IMR-90 (cell line): ENCODE measurements around the gene CITED4. TPM values are rescaled to one million over a fixed set of nuclear protein-coding genes. Genes with fewer than 3 reads are reported as not detected.

Experiments used
- ATAC-seq: fragments of 200-7000 bp; cut with Tn5 transposase; 2 replicates; pipeline ENCODE4 v1.9.1; 2020; ENCODE audit warnings: low read depth, mild to moderate bottlenecking, moderate library complexity
- BruUV-seq: library from RNA; stranded (reverse); fragments of 400-500 nt; replicated peaks from 2 replicates; lab custom pipeline; 2021; lab: Mats Ljungman, UMichigan
- CTCF ChIA-PET: fragments of 300-600 bp; formaldehyde crosslinking; extraction: SDS; loops from one replicate; lab custom pipeline; 2021; ENCODE audit warnings: antibody characterized with exemption; lab: Yijun Ruan, JAX
- POLR2A ChIA-PET: fragments of 300-600 bp; sonication (Branson Sonifier 250); formaldehyde crosslinking; loops from one replicate; lab custom pipeline; 2022; ENCODE audit warnings: antibody characterized with exemption; ENCODE audit not compliant: unreplicated experiment; lab: Charles Lee
- DNase-seq: peaks from one replicate; pipeline ENCODE4 v3.0.0; 2013
- H2AFZ ChIP-seq: replicated peaks from 2 replicates; pipeline ENCODE3; 2013; ENCODE audit warnings: low read length, mild to moderate bottlenecking; ENCODE audit not compliant: poor library complexity
- H2AK5ac ChIP-seq: 2 replicates; pipeline ENCODE4 v1.6.1; 2013; ENCODE audit warnings: low read depth, low read length, inconsistent platforms
- H2AK9ac ChIP-seq: replicated peaks from 2 replicates; pipeline ENCODE3; 2013; ENCODE audit warnings: mild to moderate bottlenecking, low read depth, low read length, moderate library complexity; ENCODE audit not compliant: poor library complexity
- H2BK120ac ChIP-seq: 2 replicates; pipeline ENCODE4 v1.6.1; 2013; ENCODE audit warnings: low read depth, low read length, inconsistent platforms
- H2BK15ac ChIP-seq: 3 replicates; pipeline ENCODE4 v1.6.1; 2013; ENCODE audit warnings: low read depth, low read length, inconsistent platforms
- H2BK20ac ChIP-seq: 2 replicates; pipeline ENCODE4 v1.6.1; 2013; ENCODE audit warnings: low read depth, mild to moderate bottlenecking, inconsistent platforms, low read length, moderate library complexity
- H2BK5ac ChIP-seq: 2 replicates; pipeline ENCODE4 v1.6.1; 2013; ENCODE audit warnings: mild to moderate bottlenecking, low read depth, low read length, inconsistent platforms; ENCODE audit not compliant: poor library complexity, severe bottlenecking
- H3K14ac ChIP-seq: replicated peaks from 2 replicates; pipeline ENCODE4 v1.6.1; 2013; ENCODE audit warnings: low read depth, low read length, inconsistent platforms
- H3K18ac ChIP-seq: 2 replicates; pipeline ENCODE4 v1.6.1; 2013; ENCODE audit warnings: low read depth, low read length, control low read depth
- H3K23ac ChIP-seq: 2 replicates; pipeline ENCODE4 v1.6.1; 2013; ENCODE audit warnings: low read depth, low read length, inconsistent platforms
- H3K27ac ChIP-seq: 2 replicates; pipeline ENCODE4 v1.5.1; 2013; ENCODE audit warnings: mild to moderate bottlenecking, control low read depth, low read length; ENCODE audit not compliant: insufficient read depth
- H3K27me3 ChIP-seq: 2 replicates; pipeline ENCODE4 v1.6.1; 2013; ENCODE audit warnings: low read length; ENCODE audit not compliant: control insufficient read depth, insufficient read depth
- H3K36me3 ChIP-seq: 2 replicates; pipeline ENCODE4 v1.6.1; 2013; ENCODE audit warnings: low read length, mixed read lengths; ENCODE audit not compliant: control insufficient read depth, insufficient read depth
- H3K4ac ChIP-seq: 2 replicates; pipeline ENCODE4 v1.6.1; 2013; ENCODE audit warnings: low read depth, low read length, inconsistent platforms
- H3K4me1 ChIP-seq: 2 replicates; pipeline ENCODE4 v1.6.1; 2013; ENCODE audit warnings: low read length, mixed read lengths; ENCODE audit not compliant: control insufficient read depth, insufficient read depth
- H3K4me2 ChIP-seq: 2 replicates; pipeline ENCODE4 v1.6.1; 2013; ENCODE audit warnings: low read depth, mild to moderate bottlenecking, control low read depth, low read length, moderate library complexity
- H3K4me3 ChIP-seq: 2 replicates; pipeline ENCODE4 v1.5.1; 2013; ENCODE audit warnings: low read depth, mild to moderate bottlenecking, control low read depth, low read length, moderate library complexity; ENCODE audit not compliant: insufficient read depth
- H3K56ac ChIP-seq: 2 replicates; pipeline ENCODE4 v1.6.1; 2013; ENCODE audit warnings: low read length, inconsistent platforms; ENCODE audit not compliant: insufficient read depth; ENCODE audit errors: extremely low read depth
- H3K79me1 ChIP-seq, 2 experiments: 2 replicates each; pipeline ENCODE4 v1.6.1; 2013; ENCODE audit warnings: low read length in 2 of 2, inconsistent platforms in 1 of 2, low read depth in 1 of 2
- H3K9ac ChIP-seq: 2 replicates; pipeline ENCODE4 v1.6.1; 2013; ENCODE audit warnings: low read depth, low read length, control low read depth
- H3K9me1 ChIP-seq: 2 replicates; pipeline ENCODE4 v1.6.1; 2013; ENCODE audit warnings: low read length, inconsistent platforms; ENCODE audit not compliant: insufficient read depth
- H3K9me3 ChIP-seq: 2 replicates; pipeline ENCODE4 v1.6.1; 2013; ENCODE audit warnings: low read length; ENCODE audit not compliant: control insufficient read depth, insufficient read depth
- H4K20me1 ChIP-seq: 2 replicates; pipeline ENCODE4 v1.6.1; 2013; ENCODE audit warnings: low read length, inconsistent platforms; ENCODE audit not compliant: insufficient read depth
- H4K5ac ChIP-seq: 2 replicates; pipeline ENCODE4 v1.6.1; 2013; ENCODE audit warnings: mild to moderate bottlenecking, low read depth, low read length, control low read depth
- H4K8ac ChIP-seq, 2 experiments: 2 replicates each; pipeline ENCODE4 v1.6.1; 2013; ENCODE audit warnings: low read depth in 2 of 2, low read length in 2 of 2, control low read depth in 1 of 2, inconsistent platforms in 1 of 2
- H4K91ac ChIP-seq: 2 replicates; pipeline ENCODE4 v1.6.1; 2013; ENCODE audit warnings: low read depth, low read length, inconsistent platforms; ENCODE audit not compliant: insufficient read depth
- BHLHE40 ChIP-seq: fragments of 150-350 bp; IDR thresholded peaks from 2 replicates; pipeline ENCODE4 v1.6.1; 2016; ENCODE audit warnings: mild to moderate bottlenecking, low read depth, low read length
- CEBPB ChIP-seq: IDR thresholded peaks from 2 replicates; pipeline ENCODE4 v1.6.1; 2012; ENCODE audit warnings: low read depth, low read length, improper control_type of control experiment
- CHD1 ChIP-seq: IDR thresholded peaks from 2 replicates; pipeline ENCODE4 v1.6.1; 2012; ENCODE audit warnings: low read depth, low read length, improper control_type of control experiment
- FOS ChIP-seq: fragments of 150-350 bp; IDR thresholded peaks from 2 replicates; pipeline ENCODE4 v1.6.1; 2016; ENCODE audit warnings: low read depth, low read length
- MAFK ChIP-seq: IDR thresholded peaks from 2 replicates; pipeline ENCODE4 v1.6.1; 2012; ENCODE audit warnings: low read depth, low read length, improper control_type of control experiment
- MAZ ChIP-seq: IDR thresholded peaks from 2 replicates; pipeline ENCODE4 v1.6.1; 2012; ENCODE audit warnings: low read depth, mild to moderate bottlenecking, low read length, improper control_type of control experiment, moderate library complexity, borderline replicate concordance
- MXI1 ChIP-seq: IDR thresholded peaks from 2 replicates; pipeline ENCODE4 v1.6.1; 2012; ENCODE audit warnings: low read depth, mild to moderate bottlenecking, low read length, moderate library complexity, borderline replicate concordance
- NFE2L2 ChIP-seq: fragments of 150-350 bp; IDR thresholded peaks from 2 replicates; pipeline ENCODE4 v1.6.1; 2016; ENCODE audit warnings: low read depth, mild to moderate bottlenecking, low read length
- POLR2A ChIP-seq: IDR thresholded peaks from 2 replicates; pipeline ENCODE4 v1.6.1; 2012; ENCODE audit warnings: mild to moderate bottlenecking, low read depth, low read length
- RAD21 ChIP-seq: IDR thresholded peaks from 2 replicates; pipeline ENCODE4 v1.6.1; 2012; ENCODE audit warnings: low read length, improper control_type of control experiment
- RCOR1 ChIP-seq: IDR thresholded peaks from 2 replicates; pipeline ENCODE4 v1.6.1; 2012; ENCODE audit warnings: mild to moderate bottlenecking, low read length, improper control_type of control experiment; ENCODE audit not compliant: insufficient replicate concordance
- RFX5 ChIP-seq: IDR thresholded peaks from 2 replicates; pipeline ENCODE4 v1.8.0; 2012; ENCODE audit warnings: low read depth, mild to moderate bottlenecking, low read length, moderate library complexity
- SMC3 ChIP-seq: fragments of 150-350 bp; IDR thresholded peaks from 2 replicates; pipeline ENCODE4 v1.6.1; 2016; ENCODE audit warnings: low read depth, mild to moderate bottlenecking, antibody characterized with exemption, low read length, moderate library complexity
- WGBS, 2 experiments: methylation state at CpG; one replicate each; pipeline versions ENCODE4 v1.1.5 to v1.1.7; 2013; ENCODE audit warnings: missing lambda C conversion rate in 2 of 2; ENCODE audit not compliant: insufficient read length in 1 of 2; ENCODE audit errors: extremely low coverage in 2 of 2; 5-methylcytosine and 5-hydroxymethylcytosine counted together
- dilution Hi-C: fragments of 300-500 bp; cut with HindIII; formaldehyde crosslinking; loops from one replicate; pipeline ENCODE4 v1.14.3; 2018; ENCODE audit warnings: low sequenced_read_pairs; ENCODE audit not compliant: unreplicated experiment
- in situ Hi-C: fragments of 300-500 bp; cut with MboI; formaldehyde crosslinking; loops from 3 replicates; pipeline ENCODE4 v1.14.3; 2019; ENCODE audit warnings: low sequenced_read_pairs, inconsistent platforms, mixed read lengths
- intact Hi-C: fragments of 100-400 bp; cut with micrococcal nuclease; formaldehyde crosslinking; loops from 2 replicates; pipeline ENCODE4 v1.10.0; 2022
- polyA plus RNA-seq, 3 experiments: library from polyadenylated mRNA; depleted of rRNA; stranded (reverse); fragments of >200 nt; gene quantifications; 2 replicates each; pipeline ENCODE4 v1.2.3, GENCODE V29; 2012; ENCODE audit warnings: low replicate concordance in 1 of 3
- total RNA-seq: library from RNA; depleted of rRNA; stranded (reverse); fragments of >200 nt; gene quantifications from 2 replicates; pipeline ENCODE4 v1.2.3, GENCODE V29; 2012
- TF ChIP-seq, protein P1 (sequence below): fragments of 150-350 bp; IDR thresholded peaks from 2 replicates; pipeline ENCODE4 v1.6.1; 2017; ENCODE audit warnings: mild to moderate bottlenecking, antibody characterized with exemption, low read length, low read depth
- TF ChIP-seq, protein P2 (sequence below): fragments of 150-350 bp; IDR thresholded peaks from 2 replicates; pipeline ENCODE4 v1.6.1; 2016; ENCODE audit warnings: low read depth, mild to moderate bottlenecking, low read length, moderate library complexity, borderline replicate concordance
- TF ChIP-seq, protein P3 (sequence below): conservative IDR thresholded peaks from 2 replicates; pipeline ENCODE4 v1.5.1; 2012; ENCODE audit warnings: mild to moderate bottlenecking, low read depth, low read length, improper control_type of control experiment

Gene CITED4
- total and polyA plus RNA-seq, 2 of the 4 experiments (the other 2 are of a cell fraction) = under 0.01 to 1.6 TPM

DNA sequence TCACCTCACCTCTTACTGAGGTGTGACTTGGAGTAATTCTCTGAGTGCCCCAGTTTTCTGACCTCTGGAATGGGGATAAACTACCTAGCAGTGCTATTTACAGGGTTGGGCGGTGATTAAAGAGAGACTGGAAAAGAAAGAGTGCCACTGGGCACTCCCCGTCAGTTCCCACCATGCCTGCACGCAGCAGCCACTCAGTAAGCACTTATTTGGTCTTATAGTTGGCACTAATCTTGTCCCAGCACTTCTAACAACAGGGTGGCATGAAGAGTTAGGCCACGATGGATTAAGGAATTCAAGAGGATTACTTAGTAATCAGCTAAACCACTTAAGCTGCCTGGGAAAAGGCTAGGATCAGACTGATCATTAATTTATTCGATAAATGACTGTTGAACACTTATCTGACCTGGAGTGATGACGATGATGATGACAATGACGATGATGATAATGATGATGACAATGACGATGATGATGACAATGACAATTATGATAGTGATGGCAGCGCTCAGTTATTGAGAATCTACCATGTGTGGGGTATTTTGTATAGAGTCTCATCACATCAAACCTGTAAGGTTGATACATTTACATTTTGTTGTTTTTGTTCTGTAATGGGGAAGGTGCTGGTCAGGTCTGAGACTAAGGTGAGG lies 5.4 kb downstream of the CITED4 start:
- ChIA-PET CTCF (interaction anchor here (0.7 to 1.6 kb wide), 3 partner anchors 82 to 96 kb away, joined by 3 to 5 read pairs (median 4); no protein-coding TSS in a partner anchor), POLR2A (no interaction called here)
- Histone ChIP-seq H3K4ac (no peak overlapping the region), H3K9ac (no peak overlapping the region), H3K27ac (no peak overlapping the region), H3K14ac (no peak overlapping the region), H2BK15ac (no peak overlapping the region), H4K5ac (no peak overlapping the region), H3K79me1 (no peaks in the 10 kb centered on the region), H4K20me1 (no peaks in the 10 kb centered on the region), H3K36me3 (no peaks in the 10 kb centered on the region), H2AK9ac (no peak overlapping the region), H4K8ac (no peak overlapping the region), H2BK20ac (no peak overlapping the region), H4K91ac (no peak overlapping the region), H3K56ac (no peak overlapping the region), H3K18ac (no peak overlapping the region), H3K27me3 (peaks cover 18% of the 10 kb centered on the region; the same call in 1 of the 2 replicates), H3K23ac (no peak overlapping the region), H2AFZ (no peak overlapping the region), H3K4me1 (0 out of 2 replicates have a peak, but pooled peaks cover 5% of the 10 kb centered on the region), H3K9me1 (no peaks in the 10 kb centered on the region), H2BK120ac (no peak overlapping the region), H2AK5ac (no peak overlapping the region), H3K4me2 (no peak overlapping the region), H3K9me3 (no peaks in the 10 kb centered on the region), H2BK5ac (no peak overlapping the region), H3K4me3 (no peak overlapping the region)
- DNase-seq = no peak
- WGBS, 2 experiments = 98% methylated on average over 5 of the region's 9 CpGs; no CpG with 5 or more reads in 1 of the 2 experiments
- in situ Hi-C loops = no loop called here
- TF ChIP-seq BHLHE40 (no peak), MAZ (no peak), CEBPB (no peak), POLR2A (no peak), FOS (no peak), CHD1 (no peak), MAFK (no peak), RAD21 (no peak), RFX5 (no peak), NFE2L2 (no peak), SMC3 (no peak), RCOR1 (no peak), MXI1 (no peak)
- TF ChIP-seq, protein P1, sequence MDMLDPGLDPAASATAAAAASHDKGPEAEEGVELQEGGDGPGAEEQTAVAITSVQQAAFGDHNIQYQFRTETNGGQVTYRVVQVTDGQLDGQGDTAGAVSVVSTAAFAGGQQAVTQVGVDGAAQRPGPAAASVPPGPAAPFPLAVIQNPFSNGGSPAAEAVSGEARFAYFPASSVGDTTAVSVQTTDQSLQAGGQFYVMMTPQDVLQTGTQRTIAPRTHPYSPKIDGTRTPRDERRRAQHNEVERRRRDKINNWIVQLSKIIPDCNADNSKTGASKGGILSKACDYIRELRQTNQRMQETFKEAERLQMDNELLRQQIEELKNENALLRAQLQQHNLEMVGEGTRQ = no peak
- TF ChIP-seq, protein P2, sequence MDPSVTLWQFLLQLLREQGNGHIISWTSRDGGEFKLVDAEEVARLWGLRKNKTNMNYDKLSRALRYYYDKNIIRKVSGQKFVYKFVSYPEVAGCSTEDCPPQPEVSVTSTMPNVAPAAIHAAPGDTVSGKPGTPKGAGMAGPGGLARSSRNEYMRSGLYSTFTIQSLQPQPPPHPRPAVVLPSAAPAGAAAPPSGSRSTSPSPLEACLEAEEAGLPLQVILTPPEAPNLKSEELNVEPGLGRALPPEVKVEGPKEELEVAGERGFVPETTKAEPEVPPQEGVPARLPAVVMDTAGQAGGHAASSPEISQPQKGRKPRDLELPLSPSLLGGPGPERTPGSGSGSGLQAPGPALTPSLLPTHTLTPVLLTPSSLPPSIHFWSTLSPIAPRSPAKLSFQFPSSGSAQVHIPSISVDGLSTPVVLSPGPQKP = no peak
- TF ChIP-seq, protein P3, sequence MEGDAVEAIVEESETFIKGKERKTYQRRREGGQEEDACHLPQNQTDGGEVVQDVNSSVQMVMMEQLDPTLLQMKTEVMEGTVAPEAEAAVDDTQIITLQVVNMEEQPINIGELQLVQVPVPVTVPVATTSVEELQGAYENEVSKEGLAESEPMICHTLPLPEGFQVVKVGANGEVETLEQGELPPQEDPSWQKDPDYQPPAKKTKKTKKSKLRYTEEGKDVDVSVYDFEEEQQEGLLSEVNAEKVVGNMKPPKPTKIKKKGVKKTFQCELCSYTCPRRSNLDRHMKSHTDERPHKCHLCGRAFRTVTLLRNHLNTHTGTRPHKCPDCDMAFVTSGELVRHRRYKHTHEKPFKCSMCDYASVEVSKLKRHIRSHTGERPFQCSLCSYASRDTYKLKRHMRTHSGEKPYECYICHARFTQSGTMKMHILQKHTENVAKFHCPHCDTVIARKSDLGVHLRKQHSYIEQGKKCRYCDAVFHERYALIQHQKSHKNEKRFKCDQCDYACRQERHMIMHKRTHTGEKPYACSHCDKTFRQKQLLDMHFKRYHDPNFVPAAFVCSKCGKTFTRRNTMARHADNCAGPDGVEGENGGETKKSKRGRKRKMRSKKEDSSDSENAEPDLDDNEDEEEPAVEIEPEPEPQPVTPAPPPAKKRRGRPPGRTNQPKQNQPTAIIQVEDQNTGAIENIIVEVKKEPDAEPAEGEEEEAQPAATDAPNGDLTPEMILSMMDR = no peak
- ATAC-seq = no peak
- BruUV-seq = no TSS peak
- intact Hi-C loops = no loop called here
- dilution Hi-C loops = no loop called here
